HG03460 (cell line): ENCODE data around the gene APOBEC3F.
"Not testable (repeated sequence)": the region's sequence is repeated elsewhere in the genome, so short reads cannot be mapped to it uniquely, and the experiment has no call there.

Experiments
- ATAC-seq: cut with Tn5 transposase; IDR thresholded peaks from one replicate; pipeline ENCODE4 v1.9.1; 2021; ENCODE audit not compliant: unreplicated experiment

Gene APOBEC3F

DNA sequence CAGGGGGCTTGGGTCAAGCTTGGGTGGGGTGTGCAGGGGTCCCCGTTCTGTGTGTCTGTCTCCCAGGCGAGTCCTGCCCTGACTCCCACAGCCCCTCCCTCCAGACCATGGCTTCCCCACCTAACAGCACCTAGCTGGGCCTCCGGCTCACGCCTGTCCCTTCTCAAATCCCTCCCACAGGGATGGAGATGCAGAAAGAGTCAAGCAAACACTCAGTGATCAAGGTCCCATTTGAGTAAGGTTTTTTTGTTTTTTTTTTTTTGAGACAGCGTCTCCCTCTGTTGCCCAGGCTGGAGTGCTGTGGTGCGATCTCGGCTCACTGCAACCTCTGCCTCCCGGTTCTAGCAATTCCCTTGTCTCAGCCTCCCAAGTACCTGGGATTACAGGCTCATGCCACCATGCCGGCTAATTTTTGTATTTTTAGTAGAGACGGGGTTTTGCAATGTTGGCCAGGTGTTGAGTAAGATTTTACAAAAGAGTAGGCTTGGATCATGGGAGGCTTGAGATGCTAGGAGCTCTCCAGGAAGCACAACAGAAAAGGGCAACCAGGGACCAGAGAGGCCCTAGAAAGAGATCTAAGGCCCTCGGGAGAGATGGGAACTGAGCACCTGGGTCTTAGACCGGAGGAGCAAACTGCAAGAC is 14.0 kb upstream of the APOBEC3F start:
- no peak for ATAC-seq

DNA sequence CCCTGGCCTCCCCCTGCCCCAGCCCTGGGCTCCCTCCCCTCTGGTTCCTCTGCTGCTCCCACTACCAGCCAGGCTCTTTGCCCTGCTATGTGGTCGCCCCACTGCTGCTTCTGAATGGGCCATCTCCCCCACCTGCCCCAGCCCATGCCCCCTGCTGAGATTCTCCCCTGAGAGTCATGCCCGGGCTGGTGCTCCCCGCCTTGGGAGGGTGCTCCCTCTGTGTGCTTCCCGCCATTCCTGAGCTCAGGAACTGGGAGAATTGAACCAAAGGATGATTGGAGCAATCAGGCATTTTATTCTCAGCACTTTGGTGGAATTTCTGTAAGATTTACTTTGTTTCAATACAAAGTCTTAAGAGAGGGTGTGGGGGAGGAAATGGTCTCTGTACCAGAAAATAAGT is 12.9 kb upstream of the APOBEC3F start:
- no peak for ATAC-seq

DNA sequence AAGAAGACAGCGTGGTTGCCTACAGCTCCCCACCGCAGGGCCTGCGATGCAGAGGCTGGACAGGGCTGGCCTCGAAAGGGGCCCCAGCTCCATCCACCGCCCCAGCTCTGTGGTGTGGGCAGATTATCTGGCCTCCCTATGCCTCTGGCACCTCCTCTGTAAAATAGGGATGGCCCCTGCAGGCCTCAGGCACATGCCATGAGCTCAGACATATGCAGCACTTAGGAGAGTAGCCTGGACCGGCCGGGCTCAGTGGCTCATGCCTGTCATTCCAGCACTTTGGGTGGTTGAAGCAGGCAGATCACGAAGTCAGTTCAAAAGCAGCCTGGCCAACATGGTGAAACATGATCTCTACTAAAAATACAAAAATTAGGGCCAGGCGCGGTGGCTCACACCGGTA is 12.4 kb upstream of the APOBEC3F start:
- no peak for ATAC-seq

DNA sequence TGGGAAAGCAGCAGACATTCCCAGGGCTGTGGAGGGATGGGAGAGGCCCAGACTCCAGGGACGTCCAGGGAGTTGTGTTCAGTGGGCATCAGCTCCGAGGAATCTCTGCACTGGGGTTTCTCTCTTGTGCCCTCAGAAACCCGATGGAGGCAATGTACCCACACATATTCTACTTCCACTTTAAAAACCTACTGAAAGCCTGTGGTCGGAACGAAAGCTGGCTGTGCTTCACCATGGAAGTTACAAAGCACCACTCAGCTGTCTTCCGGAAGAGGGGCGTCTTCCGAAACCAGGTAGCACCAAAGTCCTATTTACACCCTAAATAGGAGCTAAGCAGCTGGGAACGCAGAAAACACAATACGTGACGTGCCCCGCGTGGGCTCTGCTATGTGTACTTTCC is 11.4 kb upstream of the APOBEC3F start:
- no peak for ATAC-seq

DNA sequence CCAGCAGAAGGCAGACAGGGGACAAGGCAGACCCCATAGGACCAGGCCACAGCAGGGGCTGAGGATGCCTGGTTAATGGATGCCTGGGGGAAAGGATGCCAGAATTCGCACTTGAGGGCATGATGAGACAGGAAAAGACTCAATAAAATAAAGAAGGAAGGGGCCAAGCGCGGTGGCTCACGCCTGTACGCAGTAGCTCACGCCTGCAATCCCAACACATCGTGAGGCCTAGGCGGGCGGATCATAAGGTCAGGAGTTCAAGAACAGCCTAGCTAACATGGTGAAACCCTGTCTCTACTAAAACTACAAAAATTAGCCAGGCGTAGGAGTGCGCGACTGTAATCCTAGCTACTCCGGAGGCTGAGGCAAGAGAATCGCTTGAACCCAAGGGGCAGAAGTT is 10.0 kb upstream of the APOBEC3F start:
- no peak for ATAC-seq

DNA sequence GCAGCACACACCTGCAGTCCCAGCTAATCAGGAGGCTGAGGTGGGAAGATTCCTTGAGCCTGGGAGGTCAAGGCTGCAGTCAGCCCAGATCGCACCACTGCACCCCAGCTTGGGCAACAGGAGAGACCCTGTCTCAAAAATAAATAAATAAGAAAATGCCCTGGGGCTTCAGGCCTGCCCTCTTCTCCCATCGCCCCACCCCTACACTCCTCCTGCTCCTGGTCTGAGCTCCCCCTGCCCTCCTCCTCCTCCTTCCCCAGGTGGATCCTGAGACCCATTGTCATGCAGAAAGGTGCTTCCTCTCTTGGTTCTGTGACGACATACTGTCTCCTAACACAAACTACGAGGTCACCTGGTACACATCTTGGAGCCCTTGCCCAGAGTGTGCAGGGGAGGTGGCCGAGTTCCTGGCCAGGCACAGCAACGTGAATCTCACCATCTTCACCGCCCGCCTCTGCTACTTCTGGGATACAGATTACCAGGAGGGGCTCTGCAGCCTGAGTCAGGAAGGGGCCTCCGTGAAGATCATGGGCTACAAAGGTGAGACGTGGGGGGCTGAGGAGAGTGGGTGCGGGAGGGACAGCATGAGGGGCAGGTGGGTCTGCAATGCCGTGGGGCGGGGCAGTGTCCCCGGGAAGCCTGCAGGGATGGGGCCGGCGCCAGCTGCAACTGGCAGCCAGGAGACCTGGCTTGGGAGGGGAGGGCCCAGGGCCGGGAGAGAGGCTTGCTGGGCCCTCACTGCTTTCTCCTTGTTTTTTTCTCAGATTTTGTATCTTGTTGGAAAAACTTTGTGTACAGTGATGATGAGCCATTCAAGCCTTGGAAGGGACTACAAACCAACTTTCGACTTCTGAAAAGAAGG is 9.0 kb upstream of the APOBEC3F start:
- ATAC-seq: not testable (repeated sequence)

DNA sequence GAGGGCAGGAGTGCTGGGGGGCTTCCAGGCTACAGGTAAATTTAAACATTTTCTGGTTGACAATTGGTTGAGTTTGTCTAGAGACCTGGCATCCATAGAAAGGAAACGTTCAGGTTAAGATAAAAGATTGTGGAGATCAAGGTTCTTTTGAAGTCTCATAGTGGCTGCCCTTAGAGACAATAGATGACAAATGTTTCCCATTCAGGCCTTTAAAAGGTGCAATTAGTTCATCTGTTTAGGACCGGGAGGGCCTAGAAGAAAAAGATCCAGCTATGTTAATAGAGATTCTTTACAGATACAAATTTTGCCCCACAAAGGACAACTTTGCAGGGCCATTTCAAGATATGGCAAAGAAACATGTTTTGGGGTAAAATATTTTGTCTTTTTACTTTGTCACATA is 3.6 kb upstream of the APOBEC3F start:
- not testable (repeated sequence) for ATAC-seq

DNA sequence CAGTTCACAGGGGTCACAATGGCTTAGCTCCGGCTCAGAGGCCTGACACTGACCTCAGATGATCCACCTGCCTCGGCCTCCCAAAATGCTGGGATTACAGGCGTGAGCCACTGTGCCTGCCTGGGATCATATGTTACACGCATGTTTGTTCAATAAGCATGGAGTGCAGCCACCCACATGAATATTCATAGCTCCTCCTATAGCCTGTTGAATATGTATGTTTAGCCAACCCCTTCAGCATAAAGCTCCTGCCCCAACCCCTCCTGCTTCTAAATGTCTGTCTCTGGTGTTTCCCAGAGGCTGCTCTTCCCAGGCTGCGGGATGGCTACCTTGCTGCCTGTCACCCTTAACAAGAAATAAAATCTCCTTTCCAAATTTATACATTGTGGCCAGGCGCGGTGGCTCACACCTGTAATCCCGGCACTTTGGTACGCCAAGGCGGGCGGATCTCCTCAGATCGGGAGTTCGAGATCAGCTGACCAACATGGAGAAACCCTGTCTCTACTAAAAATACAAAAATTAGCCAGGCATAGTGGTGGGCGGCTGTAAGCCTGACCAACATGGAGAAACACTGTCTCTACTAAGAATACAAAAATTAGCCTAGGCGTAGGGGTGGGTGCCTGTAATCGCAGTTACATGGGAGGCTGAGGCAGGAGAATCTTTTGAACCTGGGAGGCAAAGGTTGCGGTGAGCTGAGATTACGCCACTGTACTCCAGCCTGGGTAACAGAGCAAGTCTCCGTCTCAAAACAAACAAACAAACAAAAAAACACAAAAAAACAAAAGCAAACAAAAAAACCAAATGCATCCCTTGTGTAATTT is 1.1 kb upstream of the APOBEC3F start:
- ATAC-seq: no peak

DNA sequence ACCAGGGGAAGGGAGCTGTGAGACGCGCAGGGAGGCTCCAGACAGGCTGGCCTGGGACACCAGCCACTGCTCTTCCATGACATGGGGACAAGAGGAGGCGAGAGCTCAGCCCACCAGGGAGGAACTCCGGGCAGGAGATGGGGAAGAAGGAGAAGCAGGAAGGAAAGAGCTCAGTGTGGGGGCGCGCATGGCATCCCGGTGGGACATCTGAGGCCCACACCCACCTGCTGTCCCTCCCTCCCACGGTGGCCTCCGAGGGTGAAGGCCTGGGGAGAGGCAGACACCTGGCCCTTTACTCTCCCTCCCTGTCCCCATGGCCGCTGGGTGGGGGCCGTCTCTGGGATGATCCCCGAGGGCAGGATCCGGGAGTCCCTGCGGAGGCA is 518 bp upstream of the APOBEC3F start:
- ATAC-seq: not testable (repeated sequence)

DNA sequence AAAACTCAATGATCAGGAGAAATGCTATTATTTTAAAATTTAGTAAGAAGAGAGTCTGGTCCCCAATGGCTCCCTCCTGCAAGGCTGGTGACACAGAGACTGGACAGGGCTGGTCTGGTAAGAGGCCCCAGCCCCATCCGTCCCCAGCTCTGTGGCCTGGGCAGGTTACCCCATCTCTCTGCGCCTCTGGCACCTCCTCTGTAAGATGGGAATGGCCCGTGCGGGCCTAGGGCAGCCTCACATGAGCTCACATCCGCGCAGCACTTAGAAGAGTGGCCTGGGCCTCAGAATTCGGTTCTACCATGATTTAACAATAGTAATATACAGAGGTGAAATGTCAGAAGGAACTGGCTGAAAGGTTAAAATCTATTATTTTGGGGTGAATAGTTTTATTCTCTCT is 1.2 kb downstream of the APOBEC3F start:
- no peak for ATAC-seq

DNA sequence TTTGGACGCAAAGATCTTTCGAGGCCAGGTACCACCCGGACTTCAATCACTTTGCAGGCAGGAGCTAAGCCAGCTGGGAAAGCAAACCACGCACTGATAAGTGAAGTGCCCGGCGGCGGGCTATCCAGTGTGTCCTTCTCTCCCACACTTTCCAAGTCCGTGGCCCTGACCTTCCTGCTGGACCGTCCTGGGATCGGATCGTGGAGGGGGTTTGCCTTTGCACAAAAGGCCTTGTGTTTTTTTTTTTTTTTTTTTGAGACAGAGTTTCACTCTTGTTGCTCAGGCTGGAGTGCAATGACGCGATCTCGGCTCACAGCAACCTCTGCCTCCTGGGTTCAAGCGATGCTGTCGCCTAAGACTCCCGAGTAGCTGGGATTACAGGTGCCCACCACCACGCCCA is 2.4 kb downstream of the APOBEC3F start:
- not testable (repeated sequence) for ATAC-seq

DNA sequence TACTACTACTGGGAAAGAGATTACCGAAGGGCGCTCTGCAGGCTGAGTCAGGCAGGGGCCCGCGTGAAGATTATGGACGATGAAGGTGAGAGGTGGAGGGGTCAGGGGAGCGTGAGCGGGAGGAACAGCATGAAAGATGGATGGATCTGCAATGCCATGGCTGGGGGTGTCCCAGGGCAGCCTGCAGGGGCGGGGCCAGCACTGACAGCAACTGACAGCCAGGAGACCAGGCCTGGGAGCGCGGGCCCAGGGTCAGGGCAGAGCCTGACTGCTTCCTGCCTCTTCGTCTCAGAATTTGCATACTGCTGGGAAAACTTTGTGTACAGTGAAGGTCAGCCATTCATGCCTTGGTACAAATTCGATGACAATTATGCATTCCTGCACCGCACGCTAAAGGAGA is 4.5 kb downstream of the APOBEC3F start:
- ATAC-seq: not testable (repeated sequence)

DNA sequence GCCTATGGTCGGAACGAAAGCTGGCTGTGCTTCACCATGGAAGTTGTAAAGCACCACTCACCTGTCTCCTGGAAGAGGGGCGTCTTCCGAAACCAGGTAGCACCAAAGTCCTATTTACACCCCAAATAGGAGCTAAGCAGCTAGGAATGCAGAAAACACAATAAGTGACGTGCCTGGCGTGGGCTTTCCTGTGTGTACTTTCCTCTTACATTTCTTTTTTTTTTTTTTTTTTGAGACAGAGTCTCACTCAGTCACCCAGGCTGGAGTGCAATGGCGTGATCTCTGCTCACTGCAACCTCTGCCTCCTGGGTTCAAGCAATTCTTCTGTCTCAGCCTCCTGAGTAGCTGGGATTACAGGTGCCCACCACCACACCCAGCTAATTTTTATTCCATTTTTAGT is 8.8 kb downstream of the APOBEC3F start:
- ATAC-seq: not testable (repeated sequence)

DNA sequence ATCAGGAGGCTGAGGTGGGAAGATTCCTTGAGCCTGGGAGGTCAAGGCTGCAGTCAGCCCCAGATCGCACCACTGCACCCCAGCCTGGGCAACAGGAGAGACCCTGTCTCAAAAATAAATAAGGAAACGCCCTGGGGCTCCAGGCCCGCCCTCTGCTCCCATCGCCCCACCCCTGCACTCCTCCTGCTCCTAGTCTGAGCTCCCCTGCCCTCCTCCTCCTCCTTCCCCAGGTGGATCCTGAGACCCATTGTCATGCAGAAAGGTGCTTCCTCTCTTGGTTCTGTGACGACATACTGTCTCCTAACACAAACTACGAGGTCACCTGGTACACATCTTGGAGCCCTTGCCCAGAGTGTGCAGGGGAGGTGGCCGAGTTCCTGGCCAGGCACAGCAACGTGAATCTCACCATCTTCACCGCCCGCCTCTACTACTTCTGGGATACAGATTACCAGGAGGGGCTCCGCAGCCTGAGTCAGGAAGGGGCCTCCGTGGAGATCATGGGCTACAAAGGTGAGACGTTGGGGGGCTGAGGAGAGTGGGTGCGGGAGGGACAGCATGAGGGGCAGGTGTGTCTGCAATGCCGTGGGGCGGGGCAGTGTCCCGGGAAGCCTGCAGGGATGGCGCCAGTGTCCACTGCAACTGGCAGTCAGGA is 11.3 kb downstream of the APOBEC3F start:
- ATAC-seq: not testable (repeated sequence)

DNA sequence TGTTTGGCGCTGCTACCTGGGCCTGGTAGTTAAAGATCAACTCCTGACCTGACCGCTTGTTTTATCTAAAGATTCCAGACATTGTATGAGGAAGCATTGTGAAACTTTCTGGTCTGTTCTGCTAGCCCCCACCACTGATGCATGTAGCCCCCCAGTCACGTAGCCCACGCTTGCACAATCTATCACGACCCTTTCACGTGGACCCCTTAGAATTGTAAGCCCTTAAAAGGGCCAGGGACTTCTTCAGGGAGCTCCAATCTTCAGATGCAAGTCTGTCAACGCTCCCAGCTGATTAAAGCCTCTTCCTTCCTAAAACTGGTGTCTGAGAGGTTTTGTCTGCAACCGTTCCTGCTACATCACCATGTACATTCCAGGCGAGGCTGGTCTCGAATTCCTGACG is 15.0 kb downstream of the APOBEC3F start:
- no peak for ATAC-seq

DNA sequence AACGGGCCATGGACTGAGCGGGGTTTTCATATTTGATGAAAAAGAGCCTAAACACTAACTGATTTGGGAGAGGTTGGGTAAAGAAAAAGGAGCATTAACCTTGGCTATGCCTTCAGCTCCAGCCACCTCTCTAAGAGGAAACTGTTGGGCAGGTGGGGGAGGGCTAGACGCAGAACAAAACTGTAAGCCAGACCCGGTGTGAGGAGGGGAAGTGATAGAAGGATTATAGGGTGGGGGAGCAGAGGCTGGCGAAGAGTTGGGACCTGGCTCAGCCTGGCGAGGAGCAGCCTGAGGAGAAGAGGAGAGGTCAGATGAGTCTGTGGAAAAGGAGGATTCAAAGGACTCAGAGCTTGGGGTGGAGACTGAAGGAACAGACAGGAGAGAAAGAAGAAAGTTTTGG is 20.6 kb downstream of the APOBEC3F start:
- ATAC-seq: not testable (repeated sequence)

DNA sequence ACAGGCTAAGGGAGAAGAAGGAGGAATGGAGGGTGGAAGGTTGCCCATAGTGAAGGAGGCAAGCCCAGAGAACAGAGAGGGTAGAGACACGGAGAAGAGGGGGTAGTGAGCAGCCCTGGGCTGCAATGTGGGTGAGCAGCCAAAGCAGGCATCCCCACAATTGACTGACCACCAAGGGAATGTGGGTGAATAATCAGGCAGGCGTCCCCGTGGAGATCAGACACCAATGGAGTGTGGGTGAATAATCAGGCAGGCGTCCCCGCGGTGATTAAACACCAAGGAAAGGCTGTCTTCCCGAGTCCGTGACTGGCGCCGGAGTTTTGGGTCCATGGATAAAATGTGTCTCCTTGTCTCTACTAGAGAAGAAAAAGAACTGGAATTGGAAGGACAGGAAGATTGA is 21.3 kb downstream of the APOBEC3F start:
- ATAC-seq: not testable (repeated sequence)

DNA sequence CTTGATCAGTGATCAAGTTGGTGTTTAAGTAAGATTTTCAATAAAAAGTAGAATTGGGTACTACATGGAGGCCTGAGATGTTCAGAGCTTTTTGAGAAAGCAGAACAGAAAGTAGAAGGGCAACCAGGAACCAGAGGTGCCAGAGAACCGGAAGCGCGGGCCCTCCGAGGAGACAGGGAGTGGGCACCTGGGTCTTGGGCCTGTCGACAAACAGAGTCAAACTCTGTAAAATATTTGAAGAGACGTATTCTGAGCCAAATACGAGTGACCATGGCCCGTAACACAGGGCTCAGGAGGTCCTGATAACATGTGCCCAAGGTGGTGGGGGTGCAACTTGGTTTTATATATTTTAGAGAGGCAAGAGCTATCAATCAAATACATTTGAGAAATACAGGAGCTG is 23.2 kb downstream of the APOBEC3F start:
- ATAC-seq: peak; percentile 45

DNA sequence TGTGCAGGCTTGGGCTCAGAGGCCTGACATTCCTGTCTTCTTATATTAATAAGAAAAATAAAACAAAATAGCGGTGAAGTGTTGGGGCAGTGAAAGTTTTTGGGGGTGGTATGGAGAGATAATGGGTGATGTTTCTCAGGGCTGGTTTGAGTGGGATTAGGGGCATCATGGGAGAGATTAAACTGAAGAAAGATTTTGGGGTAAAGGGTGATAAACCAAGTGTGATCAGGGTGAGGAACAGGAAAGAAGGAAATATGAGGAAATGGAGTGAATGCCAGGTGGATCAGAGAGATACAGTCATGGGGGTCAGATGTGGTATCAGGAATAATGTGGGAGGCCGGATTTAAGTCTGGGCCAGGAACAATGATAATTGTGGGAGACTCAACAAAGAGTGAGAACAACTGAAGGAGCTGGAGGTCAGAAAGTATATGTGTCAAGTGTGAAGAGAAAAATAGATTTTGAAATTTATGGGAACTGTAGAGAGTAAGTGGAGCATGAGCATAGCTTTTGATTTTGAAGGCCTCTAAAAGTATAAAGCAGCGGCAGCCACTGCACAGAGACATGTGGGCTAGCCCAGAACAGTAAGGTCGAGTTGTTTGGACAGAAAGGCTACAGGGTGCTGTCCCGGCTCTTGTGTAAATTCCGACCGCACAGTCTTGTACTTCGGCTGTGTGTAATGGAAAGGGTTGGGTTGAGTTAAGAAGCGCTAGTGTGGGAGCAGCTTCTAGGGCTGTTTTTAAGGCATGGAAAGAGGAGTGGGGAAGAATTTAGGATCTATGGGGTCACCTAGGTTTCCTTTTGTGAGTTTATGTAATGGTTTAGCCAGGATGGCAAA is 26.0 kb downstream of the APOBEC3F start:
- ATAC-seq: not testable (repeated sequence)
